Measurements from ENCODE around the gene CCDC40. TPM values are rescaled to one million over a fixed set of nuclear protein-coding genes. Genes with fewer than 3 reads are reported as not detected.

Gene CCDC40
- total and polyA plus RNA-seq, 10 donors = 0.30 to 8.3 (median 2.3) TPM

- Histone ChIP-seq H3K27ac (no peak overlapping the region), H3K4me1 (peaks cover 0 to 18% (median 0%) of the 10 kb centered on the region in 6 donors)
Measured at GRCh38 chr17:80026359-80027042, 9.9 kb upstream of the CCDC40 start.

GRCh38 chr17:80027043-80027435, 9.4 kb upstream of the CCDC40 start:
- Histone ChIP-seq H3K27ac (no peak overlapping the region), H3K27me3 (replicated peaks in 1 of 7) (no peaks in the 10 kb centered on the region), H3K9me3 (no peaks in the 10 kb centered on the region), H3K4me3 (no peak overlapping the region), H3K4me1 (peaks cover 0 to 18% (median 0%) of the 10 kb centered on the region in 6 donors), H3K36me3 (no peaks in the 10 kb centered on the region)
- intact Hi-C loops (cut with DNase I; ENCODE audit: low total_unique reads) = no loop called here
- 94 to 98% (median 95%) methylated on average over 8 of the region's 8 CpGs for WGBS, 5 donors
- DNase-seq = no peak
- TF ChIP-seq POLR2A (IDR thresholded peaks at IDR 0.05) (no peak), CTCF (IDR thresholded peaks at IDR 0.05 in 8 of 11, conservative IDR thresholded peaks at IDR 0.05 in 3 of 11) (no peak), POLR2AphosphoS5 (IDR thresholded peaks at IDR 0.05) (no peak)

More at GRCh38 chr17:80026359-80027042, 9.9 kb upstream of the CCDC40 start:
- TF ChIP-seq POLR2A (IDR thresholded peaks at IDR 0.05) (no peak), POLR2AphosphoS5 (IDR thresholded peaks at IDR 0.05) (no peak), CTCF (IDR thresholded peaks at IDR 0.05 in 8 of 11, conservative IDR thresholded peaks at IDR 0.05 in 3 of 11) (no peak)
- Histone ChIP-seq H3K36me3 (no peaks in the 10 kb centered on the region), H3K4me3 (no peak overlapping the region), H3K9me3 (no peaks in the 10 kb centered on the region), H3K27me3 (replicated peaks in 1 of 7) (no peaks in the 10 kb centered on the region)
- 75 to 89% (median 81%) methylated on average over 10 of the region's 10 CpGs for WGBS, 5 donors
- DNase-seq = no peak
- intact Hi-C loops (cut with DNase I; ENCODE audit: low total_unique reads) = no loop called here

GRCh38 chr17:80028030-80028429, 8.4 kb upstream of the CCDC40 start:
- no peaks in the 10 kb centered on the region for H3K27me3 ChIP-seq (replicated peaks in 1 of 7)
- no peaks in the 10 kb centered on the region for H3K9me3 ChIP-seq
- H3K4me1 ChIP-seq = peaks cover 0 to 18% (median 0%) of the 10 kb centered on the region in 6 donors
- no peak for DNase-seq
- no peak overlapping the region for H3K27ac ChIP-seq
- TF ChIP-seq POLR2A (IDR thresholded peaks at IDR 0.05) (no peak), POLR2AphosphoS5 (IDR thresholded peaks at IDR 0.05) (no peak), CTCF (IDR thresholded peaks at IDR 0.05 in 8 of 11, conservative IDR thresholded peaks at IDR 0.05 in 3 of 11) (no peak)
- 91 to 97% (median 95%) methylated on average over 10 of the region's 10 CpGs for WGBS, 5 donors
- H3K36me3 ChIP-seq = no peaks in the 10 kb centered on the region
- H3K4me3 ChIP-seq = no peak overlapping the region
- intact Hi-C loops (cut with DNase I; ENCODE audit: low total_unique reads) = no loop called here

- H3K4me1 ChIP-seq = peaks cover 0 to 25% (median under 1%) of the 10 kb centered on the region in 6 donors
- WGBS, 5 donors = 51 to 71% (median 60%) methylated on average over 9 of the region's 9 CpGs
- H3K27me3 ChIP-seq (replicated peaks in 1 of 7) = no peaks in the 10 kb centered on the region
- no peak overlapping the region for H3K4me3 ChIP-seq
- H3K27ac ChIP-seq = peak overlapping the region in 2 of 8 donors; percentile 35 to 37
- H3K36me3 ChIP-seq = no peaks in the 10 kb centered on the region
- DNase-seq = no peak
- no peaks in the 10 kb centered on the region for H3K9me3 ChIP-seq
- TF ChIP-seq CTCF (IDR thresholded peaks at IDR 0.05 in 8 of 11, conservative IDR thresholded peaks at IDR 0.05 in 3 of 11) = no peak
- TF ChIP-seq POLR2A (IDR thresholded peaks at IDR 0.05) = no peak
- peak in 2 of 3 donors; percentile 26 to 46 for TF ChIP-seq POLR2AphosphoS5 (IDR thresholded peaks at IDR 0.05)
- intact Hi-C loops (cut with DNase I; ENCODE audit: low total_unique reads) = no loop called here
Measured at GRCh38 chr17:80029258-80029974, 7.0 kb upstream of the CCDC40 start.

Measured in spleen (tissue), 11 donors.